ENCODE data around the gene EEF1A2. TPM values are rescaled to one million over a fixed set of nuclear protein-coding genes. Genes with fewer than 3 reads are reported as not detected.

EEF1A2 gene
- 214 TPM for total RNA-seq

DNA sequence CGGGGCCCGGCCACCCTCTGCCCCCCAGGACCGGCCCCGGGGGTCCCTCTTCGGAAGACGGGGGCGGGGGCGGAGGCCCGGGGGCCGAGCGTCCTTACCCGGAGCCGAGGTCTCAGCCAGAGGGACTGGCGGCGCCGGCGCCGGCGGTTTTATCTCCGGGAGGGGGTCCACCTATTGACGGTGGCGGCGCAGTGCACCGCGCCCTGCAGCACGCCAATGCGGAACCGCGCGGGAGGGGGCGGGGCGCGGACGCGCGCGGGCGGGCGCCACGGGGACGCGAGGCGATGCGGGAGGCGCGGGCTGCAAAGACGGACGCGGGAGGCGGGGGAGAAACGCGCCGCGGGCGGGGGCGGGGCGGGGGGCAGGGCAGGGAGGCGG, at the start of gene EEF1A2:
Gene EEF1A2, minus strand, starts transcription at position 124 of the 378 bp plus-strand sequence. CDS start 1,320 bp downstream, outside the sequence.
- peak; percentile 56 for DNase-seq

- no peak for DNase-seq
These were observed 49.7 kb upstream of the EEF1A2 start for GRCh38 chr20:63548542-63548941.

DNA sequence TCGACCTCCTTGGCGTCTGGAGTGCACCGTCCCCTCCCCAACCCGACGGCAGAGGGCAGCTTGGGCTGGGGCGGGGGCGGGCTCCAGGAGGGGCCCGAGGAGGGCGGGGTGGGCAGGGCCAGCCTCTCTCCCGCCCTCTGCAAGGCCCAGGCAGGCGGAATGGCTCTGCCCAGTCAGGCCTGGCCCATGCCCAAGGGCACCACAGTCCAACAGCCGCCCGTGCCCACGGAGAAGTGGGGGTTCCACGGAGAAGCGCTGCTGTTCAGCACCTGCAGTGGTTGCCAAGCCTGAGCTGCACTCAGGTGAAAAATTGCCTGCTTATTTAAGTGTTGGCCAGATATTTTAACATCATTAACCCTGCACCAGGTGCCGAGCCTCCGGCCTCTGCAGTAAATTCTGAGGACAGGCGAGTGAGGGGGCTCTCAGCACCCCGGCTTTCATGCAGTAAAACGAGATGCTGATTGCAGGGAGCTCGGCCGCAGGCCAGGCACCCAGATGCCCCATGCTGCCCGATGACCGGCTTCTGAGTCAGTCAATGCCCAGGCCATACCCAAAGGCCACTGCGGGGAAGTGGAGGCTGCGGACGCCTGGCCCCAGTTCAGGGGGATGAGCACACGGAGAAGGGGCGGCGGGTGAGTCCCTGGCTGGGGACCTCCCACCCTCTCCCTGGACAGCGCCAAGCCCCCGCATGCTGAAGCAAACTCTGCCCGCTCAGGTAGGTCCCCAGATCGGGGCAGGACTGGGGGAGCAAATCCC, 49.0 kb upstream of the EEF1A2 start, which contains the start of gene SRMS:
Gene SRMS, minus strand, starts transcription at position 25 of the 756 bp plus-strand sequence. CDS start 286 bp downstream, outside the sequence.
- DNase-seq, result no peak

DNA sequence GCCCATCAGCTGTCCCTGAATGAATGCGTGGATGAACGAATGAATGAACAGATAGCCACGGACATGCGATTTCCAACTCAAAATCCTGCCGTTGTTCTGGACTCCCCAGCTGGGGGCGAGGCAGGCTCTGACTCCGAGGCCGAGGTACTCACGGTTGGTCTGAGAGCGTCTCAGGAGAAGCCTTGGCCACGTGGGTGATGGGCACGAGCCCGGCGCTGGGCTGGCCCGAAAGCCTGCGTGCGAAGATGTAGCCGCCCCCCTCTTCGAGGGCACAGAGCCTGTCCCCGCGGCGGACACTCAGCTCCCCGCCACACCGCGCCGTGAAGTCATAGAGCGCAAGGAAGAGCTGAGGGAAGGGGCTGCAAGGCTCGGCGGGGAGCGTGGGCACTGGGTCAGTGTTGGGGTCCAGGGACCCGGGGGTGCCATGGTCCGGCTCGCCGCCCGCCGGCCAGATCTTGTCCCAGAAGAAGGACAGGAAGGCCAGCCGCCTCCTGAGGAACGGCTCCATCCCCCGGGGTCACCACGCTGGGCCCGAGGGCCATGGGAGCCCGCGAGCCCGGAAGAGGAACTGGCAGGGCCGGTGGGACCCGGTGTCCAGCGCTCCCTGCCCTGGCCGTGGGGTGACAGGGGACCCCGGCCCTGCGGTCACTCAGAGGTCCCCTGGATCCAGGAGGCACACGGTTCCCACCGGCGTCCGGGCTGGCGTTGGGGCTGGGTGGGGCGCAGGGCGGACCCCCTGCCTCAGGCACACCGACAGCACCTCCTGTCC, 48.3 kb upstream of the EEF1A2 start:
- DNase-seq, result no peak

DNA sequence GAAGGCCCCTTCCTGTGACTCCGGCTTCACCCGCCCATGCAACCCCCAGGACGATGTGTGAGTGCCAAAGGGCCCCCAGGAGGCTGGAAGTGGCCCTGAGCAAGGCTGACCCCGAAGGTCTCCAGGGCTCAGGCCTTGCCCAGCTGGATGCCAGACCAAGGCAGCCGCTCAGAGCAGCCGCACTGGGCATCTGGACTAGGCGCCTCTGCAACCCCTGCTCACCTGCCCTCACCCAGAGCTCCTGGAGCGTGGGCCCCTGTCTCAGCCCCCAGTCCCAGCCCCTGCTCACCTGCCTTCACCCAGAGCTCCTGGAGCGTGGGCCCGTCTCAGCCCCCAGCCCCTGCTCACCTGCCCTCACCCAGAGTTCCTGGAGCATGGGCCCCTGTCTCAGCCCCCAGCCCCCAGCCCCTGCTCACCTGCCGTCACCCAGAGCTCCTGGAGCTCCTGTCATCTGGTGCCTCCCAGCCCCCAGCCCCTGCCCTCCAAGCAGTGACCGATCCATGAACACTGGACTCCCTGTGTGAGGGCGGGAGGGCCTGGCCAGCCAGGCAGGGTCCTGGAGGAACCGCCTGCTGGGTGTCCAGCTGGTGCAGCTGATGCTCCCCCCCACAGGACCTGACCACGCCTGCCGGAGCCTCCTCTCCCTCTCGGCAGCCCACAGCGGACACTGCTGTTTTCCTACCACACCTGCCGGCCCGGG, 47.5 kb upstream of the EEF1A2 start:
- DNase-seq, result no peak

GRCh38 chr20:63545814-63546213, 46.9 kb upstream of the EEF1A2 start:
- no peak for DNase-seq

- DNase-seq, result no peak
These were observed 46.2 kb upstream of the EEF1A2 start for GRCh38 chr20:63544958-63545516.

GRCh38 chr20:63544241-63544957, 45.5 kb upstream of the EEF1A2 start:
- no peak for DNase-seq

DNA sequence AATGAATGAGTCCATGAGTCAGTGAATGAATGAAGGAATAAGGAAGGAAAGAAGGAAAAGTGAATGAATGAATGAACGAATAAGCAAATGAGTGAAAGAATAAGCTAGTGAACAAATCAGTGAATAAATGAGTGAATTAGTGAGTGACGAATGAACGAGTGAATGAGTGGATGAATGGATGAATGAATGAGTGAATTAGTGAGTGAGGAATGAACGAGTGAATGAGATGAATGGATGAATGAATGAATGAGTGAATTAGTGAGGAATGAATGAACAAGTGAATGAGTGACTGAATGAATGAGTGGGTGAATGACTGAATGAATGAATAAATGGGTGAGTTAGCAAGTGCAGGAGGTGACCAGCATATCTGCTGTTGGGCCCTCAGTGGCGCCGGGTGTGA, 44.9 kb upstream of the EEF1A2 start:
- no peak for DNase-seq

DNA sequence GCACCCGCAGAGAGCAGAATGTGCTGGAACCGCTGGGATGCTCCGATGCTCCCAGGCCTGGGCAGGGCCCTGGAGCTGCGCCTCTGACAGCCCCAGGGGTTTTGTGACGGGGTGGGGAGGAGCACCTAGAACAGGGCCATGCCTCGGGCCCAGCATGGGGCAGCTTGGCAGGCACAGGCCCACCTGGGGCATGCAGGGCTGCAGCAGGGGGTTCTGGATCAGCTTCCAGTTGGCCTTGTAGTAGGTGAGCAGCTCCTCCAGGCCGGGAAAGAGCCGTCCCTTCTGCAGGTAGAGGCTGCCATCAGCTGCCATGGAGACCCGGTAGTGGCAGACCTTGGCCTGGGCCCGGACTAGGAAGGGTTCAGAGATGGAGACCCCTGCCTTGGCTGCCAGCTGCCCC, 44.2 kb upstream of the EEF1A2 start:
- no peak for DNase-seq

GRCh38 chr20:63542696-63543095, 43.8 kb upstream of the EEF1A2 start:
- no peak for DNase-seq

- DNase-seq, result no peak
These were observed 43.2 kb upstream of the EEF1A2 start for GRCh38 chr20:63542031-63542559.

DNA sequence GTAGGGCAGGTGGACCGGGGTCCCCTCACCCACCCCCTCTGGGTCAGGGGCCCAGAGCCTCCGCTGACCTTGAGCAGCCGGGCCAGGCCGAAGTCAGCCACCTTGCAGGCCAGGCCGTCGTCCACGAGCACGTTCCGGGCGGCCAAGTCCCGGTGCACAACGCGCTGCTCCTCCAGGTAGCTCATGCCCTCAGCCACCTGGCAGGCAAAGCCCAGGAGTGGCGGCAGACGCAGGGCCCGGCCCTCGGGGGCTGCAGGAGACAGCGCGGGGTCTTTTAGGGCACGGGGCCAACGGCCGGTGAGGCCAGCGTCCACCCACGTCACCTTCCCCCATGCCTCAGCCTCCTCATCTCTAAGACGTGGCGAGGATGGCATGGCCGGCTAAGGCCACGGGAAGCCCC, 42.5 kb upstream of the EEF1A2 start:
- no peak for DNase-seq

DNA sequence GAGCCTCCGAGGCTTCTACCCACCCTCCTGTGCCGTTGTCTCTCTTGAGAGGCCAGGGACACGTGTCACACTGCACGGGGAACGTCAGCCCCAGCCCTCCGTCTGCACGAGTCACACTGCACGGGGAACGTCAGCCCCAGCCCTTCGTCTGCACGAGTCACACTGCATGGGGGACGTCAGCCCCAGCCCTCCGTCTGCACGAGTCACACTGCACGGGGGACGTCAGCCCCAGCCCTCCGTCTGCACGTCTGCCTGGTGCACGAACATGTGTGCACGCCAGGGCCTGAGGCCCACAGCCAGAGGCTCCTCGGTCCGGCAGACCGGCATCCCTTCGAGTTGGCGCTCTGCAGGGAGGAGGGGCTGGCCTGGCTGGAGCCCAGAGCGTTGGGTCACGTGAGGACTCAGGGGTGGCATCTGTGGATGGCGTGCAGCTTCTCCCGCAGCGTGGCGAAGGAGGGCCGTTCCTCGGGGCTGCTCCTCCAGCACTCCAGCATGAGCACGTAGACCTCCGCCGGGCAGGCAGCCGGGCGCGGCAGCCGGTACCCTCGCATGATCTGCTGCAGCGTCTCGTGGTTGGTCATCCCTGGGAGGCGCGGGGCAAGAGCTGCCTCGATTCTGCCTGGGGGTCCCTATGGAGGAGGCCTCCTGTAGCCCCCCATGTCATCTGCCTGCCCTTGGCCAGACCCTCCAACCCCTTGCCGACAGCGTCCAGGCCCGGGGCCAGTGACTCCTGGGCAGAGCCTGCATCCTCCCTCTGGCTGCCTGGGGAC, 41.7 kb upstream of the EEF1A2 start:
- DNase-seq, result no peak

DNA sequence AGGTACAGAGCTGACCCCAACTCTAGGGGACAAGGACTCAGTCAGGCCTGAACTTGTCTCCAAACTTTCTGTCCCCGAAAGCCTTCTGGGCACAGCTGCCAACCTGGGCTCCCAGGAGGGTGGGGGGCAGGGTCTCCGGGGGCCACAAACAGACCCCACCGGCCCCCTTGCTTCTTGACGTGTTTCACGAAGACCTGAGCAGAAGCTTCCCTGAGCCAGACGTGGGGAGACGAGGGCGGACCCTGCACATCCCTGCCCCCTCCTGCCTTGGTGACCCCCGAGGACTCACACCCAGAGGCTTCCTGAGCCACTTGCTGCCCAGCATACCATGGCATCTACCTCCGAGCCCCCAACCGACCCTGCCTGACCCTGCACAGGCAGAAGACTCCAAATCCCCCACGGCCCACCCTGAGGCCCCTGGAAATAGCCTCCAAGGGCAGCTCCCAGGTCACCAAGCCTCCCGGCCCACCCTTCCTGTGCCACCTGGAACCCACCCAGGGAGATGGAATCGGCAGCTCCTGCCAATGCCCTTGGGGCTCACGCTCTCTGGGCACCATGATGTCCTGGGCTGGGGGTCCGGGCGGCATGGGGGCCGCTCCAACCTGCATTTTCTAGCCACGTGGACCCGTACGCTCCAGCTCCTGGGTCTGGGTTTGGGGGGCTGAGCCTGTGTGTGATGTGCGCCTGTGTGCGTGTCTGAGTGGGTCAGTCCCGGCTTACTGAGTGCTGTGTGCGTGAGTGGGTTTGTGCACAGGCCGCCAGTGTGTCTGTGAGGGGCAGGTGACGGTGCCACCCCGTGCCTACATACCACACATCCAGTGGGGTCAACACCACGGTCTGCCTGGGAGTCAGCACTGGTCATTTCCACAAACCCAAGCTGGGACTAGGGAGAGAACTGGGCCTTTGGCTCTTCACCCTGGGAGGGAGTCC, 40.8 kb upstream of the EEF1A2 start:
- no peak for DNase-seq

DNA sequence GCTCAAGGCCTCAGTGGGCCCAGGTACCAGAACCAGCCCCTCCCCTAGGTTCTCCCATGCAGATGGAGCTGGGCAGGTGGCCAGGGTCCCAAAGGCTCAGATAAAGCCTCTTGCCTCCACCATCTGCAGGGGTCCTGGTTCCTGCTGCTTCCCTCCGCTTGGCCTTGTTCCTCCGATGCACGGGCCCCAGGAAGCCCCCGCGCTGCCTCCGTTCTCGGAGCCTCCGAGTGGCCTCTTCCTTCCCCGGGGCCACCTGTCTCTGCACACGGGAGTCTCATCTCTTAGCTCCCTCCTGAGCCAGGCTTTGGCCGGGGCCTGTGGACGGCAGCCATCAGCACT, 40.2 kb upstream of the EEF1A2 start:
- no peak for DNase-seq

- no peak for DNase-seq
These were observed 39.6 kb upstream of the EEF1A2 start for GRCh38 chr20:63538204-63539091.

GRCh38 chr20:63537525-63538203, 38.8 kb upstream of the EEF1A2 start:
- peak; percentile 39 for DNase-seq
